Activated CD4-positive, alpha-beta memory T cell treated with anti-CD3 and anti-CD28 coated beads for 36 hours (primary cell): ENCODE data around the gene OR11L1. TPM values are rescaled to one million over a fixed set of nuclear protein-coding genes. Genes with fewer than 3 reads are reported as not detected.

Source experiments
- CTCF ChIA-PET: fragments of 350-600 bp; sonication (Branson Sonifier 250); formaldehyde crosslinking; loops from one replicate; lab custom pipeline; 2021; ENCODE audit warnings: antibody characterized with exemption, inconsistent platforms; lab: Charles Lee
- POLR2A ChIA-PET: fragments of 350-600 bp; sonication (Branson Sonifier 250); formaldehyde crosslinking; loops from one replicate; lab custom pipeline; 2021; ENCODE audit warnings: antibody characterized with exemption; lab: Charles Lee
- DNase-seq: peaks from one replicate; pipeline ENCODE4 v3.0.0-alpha.2; 2020
- H3K27ac Mint-ChIP-seq: one replicate; pipeline ENCODE4 v1.8.0; 2021; ENCODE audit warnings: mixed read lengths
- H3K27me3 Mint-ChIP-seq: one replicate; pipeline ENCODE4 v1.8.0; 2021; ENCODE audit warnings: mixed read lengths
- H3K36me3 Mint-ChIP-seq: one replicate; pipeline ENCODE4 v1.8.0; 2021; ENCODE audit warnings: mixed read lengths
- H3K4me1 Mint-ChIP-seq: one replicate; pipeline ENCODE4 v1.8.0; 2021; ENCODE audit warnings: low read depth, mixed read lengths
- H3K4me3 Mint-ChIP-seq: one replicate; pipeline ENCODE4 v1.8.0; 2021; ENCODE audit warnings: mild to moderate bottlenecking, mixed read lengths
- H3K9me3 Mint-ChIP-seq: one replicate; pipeline ENCODE4 v1.8.0; 2021; ENCODE audit warnings: mixed read lengths
- intact Hi-C: fragments of 100-400 bp; cut with micrococcal nuclease; formaldehyde crosslinking; loops from one replicate; pipeline ENCODE4 v1.15.1; 2023
- total RNA-seq, 2 experiments: library from RNA; stranded (reverse); gene quantifications; one replicate each; pipeline ENCODE4 v1.2.3, GENCODE V29; 2021

Gene OR11L1
- total RNA-seq, 2 experiments from 2014 or later, result not detected

DNA sequence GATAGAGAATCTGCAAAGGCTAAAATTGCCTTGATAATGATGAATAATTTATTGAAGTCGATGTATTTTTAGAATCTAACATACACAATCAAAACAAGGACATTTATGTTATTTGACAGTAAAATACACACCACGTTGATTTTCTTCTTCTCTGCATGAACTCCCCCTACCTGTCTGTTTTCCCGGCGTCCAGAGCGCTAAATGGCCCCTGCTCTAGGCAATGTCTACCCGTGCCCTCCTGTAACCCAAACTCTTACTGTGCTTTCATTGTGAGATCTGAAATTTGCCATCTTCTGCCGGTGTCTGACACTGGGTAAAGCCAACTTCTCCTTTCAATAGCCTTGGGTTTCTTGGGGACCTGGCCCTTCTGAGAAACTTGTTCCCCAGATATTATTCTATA lies 6.7 kb upstream of the OR11L1 start:
- Mint-ChIP-seq H3K9me3 (no peaks in the 10 kb centered on the region), H3K4me1 (no peaks in the 10 kb centered on the region), H3K27ac (no peak overlapping the region), H3K27me3 (peaks cover 2% of the 10 kb centered on the region), H3K4me3 (no peak overlapping the region), H3K36me3 (no peaks in the 10 kb centered on the region)
- ChIA-PET POLR2A (no interaction called here), CTCF (no interaction called here)
- intact Hi-C loops, result no loop called here
- DNase-seq, result no peak

DNA sequence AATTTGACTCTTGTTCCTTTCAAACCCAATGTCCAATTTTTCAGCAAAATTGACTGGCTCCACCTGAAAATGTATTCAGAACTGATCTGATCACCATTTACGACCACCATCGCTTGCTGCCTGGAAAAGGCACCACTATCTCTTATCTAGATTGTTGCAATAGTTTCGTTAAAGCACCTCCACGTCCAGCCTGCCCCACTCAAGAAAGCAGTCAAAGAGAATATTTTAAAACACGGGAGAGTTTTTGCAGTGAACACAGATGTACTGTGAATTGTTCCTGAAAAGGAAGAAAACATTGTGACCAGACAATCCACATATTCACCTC lies 4.0 kb upstream of the OR11L1 start:
- Mint-ChIP-seq H3K4me1 (no peaks in the 10 kb centered on the region), H3K4me3 (no peak overlapping the region), H3K36me3 (no peaks in the 10 kb centered on the region), H3K27ac (no peak overlapping the region), H3K27me3 (no peaks in the 10 kb centered on the region), H3K9me3 (no peaks in the 10 kb centered on the region)
- CTCF ChIA-PET, result no interaction called here
- intact Hi-C loops, result no loop called here
- DNase-seq, result no peak
- POLR2A ChIA-PET, result no interaction called here

DNA sequence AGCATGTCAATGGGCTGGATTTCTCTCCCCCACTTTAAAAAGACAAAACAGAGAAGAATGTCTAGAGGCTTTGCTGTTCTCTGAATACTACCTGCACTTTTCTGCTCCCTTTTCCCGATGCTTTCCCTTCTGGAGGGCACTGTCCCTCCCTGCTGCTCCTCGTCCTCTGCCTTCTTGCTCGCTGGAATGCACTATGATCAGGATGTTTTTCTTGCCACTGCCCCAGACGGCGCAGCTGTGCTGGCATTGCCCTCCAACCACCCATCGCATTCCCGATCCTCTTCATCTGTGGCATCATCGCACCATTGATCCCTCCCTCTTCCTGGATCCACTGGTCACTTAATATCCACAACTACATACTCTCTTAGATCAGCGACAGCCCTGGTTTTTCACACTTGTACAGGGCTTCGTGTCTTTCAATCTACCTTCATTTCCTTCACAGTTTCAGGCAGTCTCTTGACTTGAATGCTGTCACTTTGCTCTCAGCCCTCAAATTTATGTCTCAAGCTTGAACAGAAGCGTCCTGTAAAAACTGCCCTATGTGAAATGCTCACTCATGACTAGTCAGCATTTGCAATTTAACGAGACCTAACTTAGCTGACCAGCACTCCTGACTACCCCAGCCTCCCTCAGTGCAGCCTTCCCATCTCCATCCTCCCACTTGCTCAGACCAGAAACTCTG lies 3.5 kb upstream of the OR11L1 start:
- Mint-ChIP-seq H3K4me3 (no peak overlapping the region), H3K9me3 (no peaks in the 10 kb centered on the region), H3K27me3 (no peaks in the 10 kb centered on the region), H3K36me3 (no peaks in the 10 kb centered on the region), H3K27ac (no peak overlapping the region), H3K4me1 (no peaks in the 10 kb centered on the region)
- no peak for DNase-seq
- POLR2A ChIA-PET, result no interaction called here
- CTCF ChIA-PET, result no interaction called here
- intact Hi-C loops, result no loop called here

DNA sequence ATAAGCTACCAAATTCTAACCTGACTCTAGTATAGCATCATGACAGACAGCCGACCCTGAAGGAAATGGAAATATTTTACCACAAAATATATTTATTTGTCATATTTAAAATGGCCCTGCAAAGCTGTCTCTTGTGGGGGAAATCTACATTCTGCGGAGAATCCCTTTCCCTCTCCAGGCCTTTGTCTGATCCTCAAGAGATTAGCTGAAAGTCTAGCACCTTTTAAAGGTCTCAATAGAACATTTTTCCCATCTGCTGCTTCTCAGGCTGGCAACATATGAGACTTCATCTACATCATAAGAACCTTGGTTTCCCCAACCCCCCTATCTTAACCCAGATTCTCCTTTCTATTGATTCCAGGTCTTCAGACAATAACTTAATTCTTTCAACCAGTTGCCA lies 1.7 kb upstream of the OR11L1 start:
- Mint-ChIP-seq H3K36me3 (no peaks in the 10 kb centered on the region), H3K4me1 (no peaks in the 10 kb centered on the region), H3K27me3 (no peaks in the 10 kb centered on the region), H3K9me3 (no peaks in the 10 kb centered on the region), H3K27ac (no peak overlapping the region), H3K4me3 (no peak overlapping the region)
- no peak for DNase-seq
- CTCF ChIA-PET, result no interaction called here
- POLR2A ChIA-PET, result no interaction called here
- intact Hi-C loops, result no loop called here

DNA sequence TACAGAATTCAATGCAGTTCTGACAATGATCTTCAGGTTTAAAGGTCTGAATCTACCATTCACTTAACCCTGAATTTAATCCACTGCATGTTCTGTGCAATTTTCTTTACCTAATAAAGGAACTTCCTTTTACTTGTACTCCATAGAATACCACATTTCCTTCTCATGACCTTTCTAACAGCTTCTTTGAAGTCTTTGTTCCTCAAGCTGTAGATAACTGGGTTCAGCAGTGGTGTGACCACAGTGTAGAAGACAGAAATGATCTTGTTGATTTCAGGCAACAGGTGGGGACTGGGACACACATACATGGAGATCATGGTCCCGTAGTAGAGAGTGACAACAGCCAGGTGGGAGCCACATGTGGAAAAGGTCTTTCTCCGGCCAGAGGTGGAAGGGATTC lies 878 bp downstream of the OR11L1 start:
- Mint-ChIP-seq H3K4me1 (no peaks in the 10 kb centered on the region), H3K27me3 (no peaks in the 10 kb centered on the region), H3K27ac (no peak overlapping the region), H3K4me3 (no peak overlapping the region), H3K36me3 (no peaks in the 10 kb centered on the region), H3K9me3 (no peaks in the 10 kb centered on the region)
- intact Hi-C loops, result no loop called here
- DNase-seq, result no peak
- ChIA-PET POLR2A (no interaction called here), CTCF (no interaction called here)

DNA sequence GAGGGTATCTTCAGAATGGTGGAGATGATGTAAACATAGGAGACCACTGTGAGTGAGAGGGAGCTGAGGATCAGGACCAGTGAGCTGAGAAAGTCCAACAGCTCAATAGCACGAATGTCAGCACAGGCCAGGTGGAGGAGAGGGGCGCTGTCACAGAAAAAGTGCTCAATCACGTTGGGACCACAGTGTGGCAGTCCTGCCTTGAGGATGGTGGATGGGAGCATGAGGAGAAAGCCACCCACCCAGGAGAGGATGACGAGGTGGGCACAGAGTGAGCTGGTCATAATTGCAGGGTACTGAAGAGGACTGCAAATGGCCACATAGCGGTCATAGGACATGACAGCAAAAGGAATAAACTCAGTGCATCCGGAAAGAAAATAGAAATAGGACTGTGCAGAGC lies 8.1 kb downstream of the OR11L1 start:
- Mint-ChIP-seq H3K4me1 (no peaks in the 10 kb centered on the region), H3K27me3 (peaks cover 4% of the 10 kb centered on the region), H3K4me3 (no peak overlapping the region), H3K36me3 (no peaks in the 10 kb centered on the region), H3K27ac (no peak overlapping the region), H3K9me3 (no peaks in the 10 kb centered on the region)
- POLR2A ChIA-PET, result no interaction called here
- CTCF ChIA-PET, result no interaction called here
- no peak for DNase-seq
- intact Hi-C loops, result no loop called here

DNA sequence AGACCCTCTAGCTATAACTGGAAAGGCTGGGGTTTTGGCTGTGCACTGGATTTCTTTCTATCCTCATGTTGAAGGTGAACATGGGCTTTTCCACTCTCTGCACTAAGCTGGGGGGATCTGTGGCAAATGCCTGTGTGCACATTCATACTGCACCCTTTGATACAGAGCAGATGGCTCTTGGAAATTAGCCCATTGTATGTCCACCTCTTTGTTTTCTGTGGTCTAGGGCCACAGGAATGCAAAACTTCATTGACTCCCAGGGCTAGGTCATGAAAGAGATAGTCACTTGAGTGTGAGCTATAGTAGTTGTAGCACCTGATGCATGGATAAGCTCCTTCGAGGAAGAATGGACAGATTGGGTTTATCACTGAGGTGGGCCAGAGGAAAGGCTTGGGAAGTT lies 12.0 kb downstream of the OR11L1 start:
- no peak overlapping the region for H3K27ac Mint-ChIP-seq
- H3K36me3 Mint-ChIP-seq, result no peaks in the 10 kb centered on the region
- intact Hi-C loops, result no loop called here
- no peaks in the 10 kb centered on the region for H3K9me3 Mint-ChIP-seq
- peaks cover 4% of the 10 kb centered on the region for H3K27me3 Mint-ChIP-seq
- H3K4me3 Mint-ChIP-seq, result no peak overlapping the region
- ChIA-PET POLR2A (no interaction called here), CTCF (no interaction called here)
- no peak for DNase-seq
- H3K4me1 Mint-ChIP-seq, result no peaks in the 10 kb centered on the region

DNA sequence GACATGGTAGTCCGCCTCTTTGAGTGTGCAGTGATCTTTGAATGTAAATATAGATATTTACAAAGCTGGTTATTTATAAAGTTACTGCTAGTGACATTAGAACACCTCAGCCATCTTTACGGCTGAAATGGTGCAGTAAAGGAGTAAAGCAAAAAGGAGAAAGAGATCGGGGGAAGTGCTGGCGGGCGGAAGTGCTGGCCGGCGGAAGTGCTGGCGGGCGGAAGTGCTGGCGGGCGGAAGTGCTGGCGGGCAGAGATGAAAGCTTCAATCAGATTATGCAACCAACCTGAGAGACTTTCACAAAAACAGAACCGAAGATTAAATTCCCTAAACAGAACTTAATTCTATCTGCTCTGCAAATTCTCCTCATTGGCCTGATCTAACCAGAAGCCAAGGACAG lies 16.3 kb downstream of the OR11L1 start:
- Mint-ChIP-seq H3K4me3 (no peak overlapping the region), H3K36me3 (no peaks in the 10 kb centered on the region), H3K9me3 (no peaks in the 10 kb centered on the region), H3K4me1 (no peaks in the 10 kb centered on the region), H3K27me3 (no peaks in the 10 kb centered on the region), H3K27ac (no peak overlapping the region)
- POLR2A ChIA-PET, result interaction anchor here (0.7 kb wide), 1 partner anchor 99 kb away, joined by 3 read pairs; the partner anchor contains the start of gene OR2AJ1
- no peak for DNase-seq
- CTCF ChIA-PET, result no interaction called here
- intact Hi-C loops, result no loop called here

DNA sequence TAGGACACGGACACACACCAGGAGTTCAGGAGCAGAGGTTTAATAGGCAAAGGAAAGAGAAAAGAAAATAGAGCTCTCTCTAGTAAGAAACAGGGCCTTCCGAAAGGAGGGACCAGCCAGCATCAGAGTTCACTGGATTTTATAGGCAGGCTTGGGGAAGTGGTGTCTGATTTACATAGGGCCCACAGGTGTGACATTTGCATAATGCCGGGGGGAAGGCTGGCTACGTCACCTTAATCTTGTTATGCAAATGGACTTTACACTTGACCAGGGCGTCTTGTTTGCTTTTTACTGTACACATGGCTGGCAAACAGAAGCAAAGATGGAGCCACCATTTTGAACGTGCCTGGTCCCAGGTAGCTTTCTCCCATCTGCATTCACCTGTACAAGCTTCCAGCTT lies 17.7 kb downstream of the OR11L1 start, which contains the start of gene OR14A16:
TSS of gene OR14A16 (minus strand) at position 97 of the 400 bp plus-strand sequence. CDS start 8,390 bp downstream, outside the sequence.
- Mint-ChIP-seq H3K9me3 (no peaks in the 10 kb centered on the region), H3K36me3 (no peaks in the 10 kb centered on the region), H3K4me1 (no peaks in the 10 kb centered on the region), H3K4me3 (no peak within 1 kb of the TSS), H3K27me3 (no peaks in the 10 kb centered on the region), H3K27ac (no peak within 1 kb of the TSS)
- intact Hi-C loops, result no loop called here
- DNase-seq, result no peak
- POLR2A ChIA-PET, result no interaction called here
- CTCF ChIA-PET, result no interaction called here

DNA sequence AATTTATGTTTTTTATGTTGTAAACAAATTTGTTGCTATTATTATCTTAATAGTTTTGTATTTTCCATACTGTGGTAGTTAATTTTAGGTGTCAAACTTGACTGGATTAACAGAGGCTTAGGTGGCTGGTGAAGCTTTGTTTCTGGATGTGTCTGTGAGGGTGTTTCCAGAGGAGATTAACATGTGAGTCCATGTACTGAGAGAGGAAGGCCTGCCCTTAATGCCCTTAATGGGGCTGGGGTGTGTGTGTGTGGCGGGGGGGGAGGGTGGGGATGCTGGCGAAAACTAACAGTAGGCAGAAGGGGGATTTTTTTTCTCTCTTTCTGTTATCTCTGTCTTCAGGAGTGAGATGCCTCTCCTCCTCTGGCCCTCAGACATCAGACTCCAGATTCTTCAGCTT lies 19.6 kb downstream of the OR11L1 start:
- CTCF ChIA-PET, result no interaction called here
- H3K4me1 Mint-ChIP-seq, result no peaks in the 10 kb centered on the region
- POLR2A ChIA-PET, result no interaction called here
- H3K4me3 Mint-ChIP-seq, result no peak overlapping the region
- H3K27ac Mint-ChIP-seq, result no peak overlapping the region
- intact Hi-C loops, result no loop called here
- DNase-seq, result no peak
- H3K9me3 Mint-ChIP-seq, result no peaks in the 10 kb centered on the region
- H3K27me3 Mint-ChIP-seq, result no peaks in the 10 kb centered on the region
- no peaks in the 10 kb centered on the region for H3K36me3 Mint-ChIP-seq

DNA sequence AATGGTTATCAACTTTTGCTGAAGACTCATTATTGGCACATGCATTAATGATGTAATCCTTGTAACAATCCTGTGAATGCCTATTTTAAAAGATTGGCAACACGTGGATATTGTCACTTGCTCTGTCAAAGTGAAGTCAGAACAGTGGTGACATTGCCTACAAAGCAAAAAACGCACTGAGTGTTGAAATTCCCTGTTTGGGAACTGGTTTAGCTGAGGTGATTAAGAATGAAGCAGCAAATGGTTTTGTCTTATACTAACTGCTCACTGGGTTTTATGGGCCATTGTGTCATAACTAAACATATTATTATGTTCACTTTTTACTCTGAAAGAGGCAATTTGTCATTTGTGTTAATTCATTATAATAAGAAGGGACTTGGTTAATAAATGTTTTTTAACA lies 29.1 kb downstream of the OR11L1 start:
- Mint-ChIP-seq H3K27ac (no peak overlapping the region), H3K9me3 (no peaks in the 10 kb centered on the region), H3K4me1 (no peaks in the 10 kb centered on the region), H3K27me3 (no peaks in the 10 kb centered on the region), H3K4me3 (no peak overlapping the region), H3K36me3 (no peaks in the 10 kb centered on the region)
- ChIA-PET CTCF (no interaction called here), POLR2A (no interaction called here)
- no peak for DNase-seq
- intact Hi-C loops, result no loop called here

DNA sequence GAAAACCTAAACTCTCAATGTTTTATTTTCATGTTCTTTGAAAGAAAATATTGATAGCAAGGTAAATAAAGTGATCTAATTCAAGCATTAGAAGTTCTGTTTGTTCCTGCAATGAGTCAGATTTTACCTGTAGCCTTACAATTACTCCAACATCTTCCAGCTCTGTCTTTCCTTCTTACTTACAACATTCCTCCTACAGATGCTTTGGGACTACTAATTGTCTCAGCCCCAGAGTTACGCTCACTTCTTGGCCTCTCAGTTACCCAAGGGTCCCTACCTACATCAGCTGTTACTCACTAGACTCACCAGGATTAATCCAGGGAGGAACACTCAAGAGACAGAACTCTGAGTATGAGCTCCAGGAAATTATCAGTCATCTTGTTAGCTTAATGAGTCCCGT lies 44.2 kb downstream of the OR11L1 start:
- intact Hi-C loops, result no loop called here
- H3K4me1 Mint-ChIP-seq, result no peaks in the 10 kb centered on the region
- H3K36me3 Mint-ChIP-seq, result no peaks in the 10 kb centered on the region
- H3K27me3 Mint-ChIP-seq, result peaks cover 2% of the 10 kb centered on the region
- no peak overlapping the region for H3K27ac Mint-ChIP-seq
- no peak overlapping the region for H3K4me3 Mint-ChIP-seq
- ChIA-PET CTCF (no interaction called here), POLR2A (no interaction called here)
- no peaks in the 10 kb centered on the region for H3K9me3 Mint-ChIP-seq
- no peak for DNase-seq
